NCI-H774 (cell line): ENCODE measurements around the gene TM9SF1.

Source experiments
- DNase-seq: peaks from one replicate; lab custom pipeline; 2025; lab: John Stamatoyannopoulos, UW

Gene TM9SF1

DNA sequence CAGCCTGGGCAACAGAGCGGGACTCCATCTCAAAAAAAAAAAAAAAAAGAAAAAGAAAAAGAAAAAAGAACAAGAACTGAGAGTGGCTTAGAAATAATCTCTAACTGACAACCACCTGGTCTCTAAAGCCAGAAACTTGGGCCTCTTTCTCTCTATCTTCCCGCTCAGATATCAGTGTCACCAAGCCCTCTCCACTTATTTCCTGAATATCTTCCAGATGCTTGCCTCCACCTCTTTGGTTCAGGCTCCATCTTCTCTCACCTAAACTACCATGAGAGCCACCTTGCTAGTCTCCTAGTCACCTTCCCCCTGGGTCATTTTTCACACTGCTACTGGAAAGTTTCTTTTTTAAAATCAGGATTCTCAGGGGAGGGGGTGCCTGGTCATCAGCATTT is 1.8 kb upstream of the TM9SF1 start:
- DNase-seq, result no peak

DNA sequence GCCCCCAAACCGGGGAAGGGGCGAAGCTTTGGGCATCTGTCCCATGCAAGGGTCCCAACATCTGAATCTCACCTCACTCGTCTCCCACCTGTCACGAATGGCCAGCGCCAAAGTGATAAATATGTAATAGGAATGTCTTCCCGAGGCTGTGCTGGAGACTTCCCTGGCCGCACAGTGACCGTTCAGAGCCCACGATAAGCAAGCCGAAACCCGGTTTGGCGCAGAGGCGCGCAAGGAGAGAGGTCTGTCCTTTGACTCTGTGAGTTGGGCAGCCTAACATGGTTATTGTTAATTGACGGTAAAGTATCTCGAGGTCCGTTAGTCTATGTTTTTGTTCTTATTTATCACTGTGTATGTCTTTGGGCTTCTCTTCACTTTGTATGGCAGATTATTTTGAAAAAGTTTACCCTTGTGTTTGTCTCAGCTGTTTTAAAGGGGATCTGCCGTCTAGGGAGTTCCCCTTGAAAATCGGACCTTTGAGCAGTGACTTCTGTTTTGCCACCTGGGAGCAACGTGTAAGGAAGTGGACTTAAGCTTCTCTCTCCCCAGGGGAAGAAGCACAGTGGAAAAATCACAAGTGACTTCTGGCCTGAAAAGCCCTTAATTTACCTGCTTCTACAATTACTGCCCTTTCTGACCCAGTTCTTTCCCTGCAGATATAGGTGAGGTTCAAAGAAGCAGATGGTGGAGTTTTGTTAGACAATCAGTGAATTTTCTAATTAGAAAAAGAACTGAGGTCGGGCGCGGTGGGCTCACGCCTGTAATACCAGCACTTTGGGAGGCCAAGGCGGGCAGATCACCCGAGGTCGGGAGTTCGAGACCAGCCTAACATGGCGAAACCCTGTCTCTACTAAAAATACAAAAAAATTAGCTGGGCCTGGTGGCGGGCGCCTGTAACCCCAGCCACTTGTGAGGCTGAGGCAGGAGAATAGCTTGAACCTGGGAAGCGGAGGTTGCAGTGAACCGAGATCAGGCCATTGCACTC is 1.1 kb upstream of the TM9SF1 start:
- no peak for DNase-seq

- no peak for DNase-seq
These were observed 412 bp downstream of the TM9SF1 start for GRCh38 chr14:24194873-24195185.

GRCh38 chr14:24194186-24194872 is 912 bp downstream of the TM9SF1 start:
- DNase-seq, result no peak

DNA sequence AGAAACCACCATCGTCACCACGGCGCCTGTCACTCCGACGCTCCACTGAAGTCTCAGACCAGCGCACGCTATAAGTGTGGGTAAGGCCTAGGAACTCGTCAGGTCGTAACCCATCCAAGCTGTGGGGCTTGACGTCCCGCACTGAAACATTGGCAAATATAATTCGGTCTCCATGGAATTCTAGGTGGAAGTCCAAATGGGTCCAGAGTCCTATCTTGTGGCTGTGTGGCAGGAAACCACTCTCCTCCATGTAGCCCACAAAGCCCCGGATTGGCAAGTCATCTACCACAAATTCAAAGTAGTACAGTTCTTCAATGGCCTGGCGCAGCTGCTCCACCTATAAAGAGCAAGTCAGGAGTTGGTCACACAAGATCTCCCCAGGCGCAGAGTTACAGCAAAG is 2.3 kb downstream of the TM9SF1 start:
- no peak for DNase-seq

GRCh38 chr14:24190416-24190815 is 4.8 kb downstream of the TM9SF1 start:
- no peak for DNase-seq

DNA sequence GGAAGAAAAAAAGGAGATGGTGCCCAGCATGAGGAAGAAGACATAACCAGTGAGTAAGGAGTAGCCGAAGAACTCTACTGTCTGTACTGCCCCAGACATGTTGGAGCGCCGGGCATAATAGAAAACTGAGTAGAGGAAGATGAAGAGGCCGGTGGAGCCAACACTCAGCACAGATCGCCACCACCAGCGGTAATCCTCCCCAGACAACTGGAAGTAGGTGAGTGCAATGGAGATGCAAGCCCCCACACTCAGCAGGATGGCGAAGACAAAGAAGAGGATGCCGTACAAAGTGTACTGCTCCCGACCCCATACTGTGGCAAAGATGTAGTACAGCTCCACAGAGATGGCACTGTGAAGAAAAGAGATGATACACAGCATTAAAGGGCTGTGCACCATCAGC is 5.8 kb downstream of the TM9SF1 start:
- DNase-seq, result no peak

GRCh38 chr14:24189059-24189375 is 6.2 kb downstream of the TM9SF1 start:
- DNase-seq, result no peak

- peak; percentile 97 for DNase-seq
These were observed 6.8 kb downstream of the TM9SF1 start, which contains the start of gene IPO4 for GRCh38 chr14:24188251-24189058. Gene IPO4 (minus strand): TSS chr14:24188816. CDS start chr14:24188787, 29 bp downstream.

GRCh38 chr14:24187539-24187915 is 7.7 kb downstream of the TM9SF1 start:
- no peak for DNase-seq

GRCh38 chr14:24186831-24187538 is 8.3 kb downstream of the TM9SF1 start:
- DNase-seq, result no peak

DNA sequence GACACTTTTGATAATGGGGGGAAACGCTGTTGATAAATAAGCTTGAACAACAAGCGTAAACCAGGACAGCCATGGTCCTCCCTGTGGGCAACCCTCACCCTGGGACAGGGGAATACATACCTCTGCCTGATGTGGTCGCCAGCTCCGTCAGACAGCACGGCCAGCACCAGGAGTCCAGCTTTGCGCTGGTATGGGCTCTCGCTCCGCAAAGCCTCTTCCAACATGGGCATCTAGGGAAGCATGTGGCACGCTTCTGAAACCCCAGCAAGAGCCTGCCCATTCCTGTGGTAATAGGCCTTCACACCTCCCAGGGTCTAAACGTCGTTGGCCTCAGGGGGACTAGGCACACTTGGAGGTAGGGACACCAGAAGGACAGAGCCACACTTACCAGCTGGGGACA is 9.5 kb downstream of the TM9SF1 start:
- DNase-seq, result no peak

DNA sequence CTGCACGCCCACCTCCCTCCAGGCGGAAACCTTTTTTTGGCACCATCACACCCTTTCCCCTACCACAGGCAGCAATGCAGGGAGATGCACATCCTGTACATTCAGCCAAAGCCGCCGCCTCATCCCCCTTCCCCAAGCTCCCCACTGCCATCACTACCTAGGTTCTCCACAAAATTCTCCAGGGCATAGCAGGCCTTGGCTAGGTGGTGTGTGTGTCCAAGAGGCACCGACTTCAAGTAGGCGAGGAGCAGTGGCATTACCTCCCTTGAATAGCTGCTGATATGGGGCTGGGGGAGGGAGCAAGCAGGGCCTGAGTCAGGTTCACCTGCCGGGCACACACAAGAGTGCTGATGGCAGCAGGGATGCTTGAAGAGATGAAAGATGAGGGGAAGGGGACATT is 10.2 kb downstream of the TM9SF1 start:
- DNase-seq, result no peak

DNA sequence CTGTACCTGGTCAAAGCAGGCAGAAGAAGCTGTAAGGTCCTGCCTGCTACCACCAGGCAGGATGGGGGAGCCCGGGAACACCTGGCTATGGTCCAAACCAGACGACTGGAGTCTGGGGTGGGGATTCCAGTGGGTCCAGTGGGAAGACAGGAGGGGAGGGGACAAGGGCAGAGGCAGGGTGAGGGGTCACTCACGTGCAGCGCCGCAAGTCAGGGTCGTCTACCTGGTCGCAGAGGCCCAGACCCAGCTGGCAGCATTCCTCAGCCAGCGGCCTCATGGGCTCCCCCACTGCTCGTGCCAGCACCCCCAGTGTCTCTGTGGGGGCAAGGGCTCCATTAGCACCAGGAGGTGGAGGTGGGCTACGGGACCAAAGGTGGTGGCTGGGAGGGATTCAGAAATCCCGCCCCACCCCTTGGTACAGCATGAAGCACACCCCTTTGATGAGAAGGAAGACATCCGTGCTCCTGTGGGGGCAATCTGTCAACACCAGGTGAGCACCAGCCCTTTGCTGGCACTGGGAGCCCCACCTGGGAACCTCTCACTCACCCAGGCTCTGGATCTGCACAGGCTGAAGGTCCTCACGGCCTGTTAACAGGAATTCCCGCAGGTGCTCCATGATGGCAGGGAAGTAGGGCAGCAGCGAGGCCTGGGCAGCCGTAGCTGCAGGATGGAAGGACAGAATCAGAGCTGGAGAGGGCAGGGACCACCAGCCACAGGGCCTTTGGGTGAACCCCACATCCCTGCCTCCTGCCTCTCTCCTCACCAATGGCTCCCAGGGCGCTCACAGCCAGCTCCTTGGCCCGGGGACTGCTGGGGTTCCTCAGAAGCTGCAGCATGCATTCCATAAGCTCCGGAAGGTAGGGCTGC is 10.9 kb downstream of the TM9SF1 start:
- DNase-seq, result no peak

DNA sequence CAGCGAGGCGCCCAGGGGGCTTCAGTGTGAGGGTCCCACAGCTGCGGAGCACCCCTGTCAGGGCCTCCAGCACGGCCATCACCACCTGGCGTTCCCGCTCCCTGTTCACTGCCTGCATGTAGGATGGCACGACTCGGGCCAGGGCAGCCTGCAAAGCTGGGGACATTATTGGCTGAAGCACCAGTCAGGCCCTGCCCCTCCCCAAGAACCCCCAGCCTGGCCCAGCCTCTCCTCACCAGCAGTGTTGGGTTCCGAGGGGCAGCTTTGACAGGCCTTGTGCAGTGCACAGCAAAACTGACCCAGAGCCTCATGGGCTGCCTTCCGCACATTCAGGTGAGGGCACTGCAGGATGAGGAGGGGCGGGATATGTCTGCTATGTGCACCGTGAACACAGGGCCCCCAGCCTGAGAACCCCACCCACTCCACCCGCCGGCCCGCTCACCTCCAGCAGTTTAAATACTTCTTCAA is 12.2 kb downstream of the TM9SF1 start:
- DNase-seq, result no peak

- no peak for DNase-seq
These were observed 12.9 kb downstream of the TM9SF1 start for GRCh38 chr14:24182110-24182882.

GRCh38 chr14:24181371-24182077 is 13.7 kb downstream of the TM9SF1 start:
- no peak for DNase-seq

- no peak for DNase-seq
These were observed 15.1 kb downstream of the TM9SF1 start for GRCh38 chr14:24179961-24180796.
